D721Med (cell line): ENCODE data around the gene EPPIN.
"Not testable (repeated sequence)": the region's sequence is repeated elsewhere in the genome, so short reads cannot be mapped to it uniquely, and the experiment has no call there.

Experiments used
- DNase-seq: peaks from one replicate; pipeline ENCODE4 v3.0.0; 2011; ENCODE audit warnings: low spot score; ENCODE audit not compliant: insufficient read length
- FAIRE-seq: peaks from 2 replicates; lab custom pipeline; 2011; peaks lifted over from hg19 to GRCh38; lab: Jason Lieb, UNC
- CTCF ChIP-seq: IDR thresholded peaks from 2 replicates; pipeline ENCODE4 v1.5.1; 2012; ENCODE audit warnings: mild to moderate bottlenecking, control low read depth; ENCODE audit not compliant: insufficient read depth; ENCODE audit errors: missing control alignments

The EPPIN gene

DNA sequence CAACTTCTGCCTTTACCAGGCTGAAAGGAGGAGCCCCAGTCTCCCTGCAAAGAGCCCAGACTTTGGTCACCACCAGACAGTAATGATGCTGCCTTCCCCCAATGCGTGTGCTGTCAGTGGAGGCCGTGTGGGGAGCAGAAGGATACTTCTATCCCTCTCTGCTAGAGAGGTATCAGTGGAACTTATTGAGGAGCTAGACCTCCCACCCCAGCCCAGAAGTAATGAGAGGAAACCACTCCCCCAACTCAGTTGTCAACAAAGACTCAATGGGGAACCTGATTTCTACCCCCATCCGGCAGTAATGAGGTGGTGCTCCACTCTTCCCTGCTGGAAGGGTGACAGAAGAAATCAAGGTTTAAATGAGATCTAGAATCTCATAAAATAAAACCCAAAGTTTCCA lies 36.3 kb upstream of the EPPIN start:
- FAIRE-seq, result no peak

DNA sequence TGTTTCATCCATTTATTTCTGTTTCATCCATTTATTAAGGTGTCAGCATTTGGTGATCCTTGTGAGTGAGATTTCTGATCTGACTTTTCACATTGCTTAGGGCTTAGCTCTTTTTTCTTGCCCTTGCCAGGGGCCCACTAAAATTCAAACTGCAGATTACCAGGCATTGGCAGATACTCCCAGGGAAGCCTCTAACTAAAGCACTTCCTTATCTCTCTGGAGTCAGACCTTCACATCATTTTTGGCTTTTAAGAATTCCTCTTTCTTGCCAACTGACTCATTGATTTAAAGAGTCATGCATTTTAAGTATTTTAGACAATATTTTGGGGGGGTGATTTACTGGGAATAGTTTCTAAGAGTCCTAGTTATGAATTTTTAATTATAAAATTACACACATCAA lies 34.5 kb upstream of the EPPIN start:
- DNase-seq, result no peak
- TF ChIP-seq CTCF, result no peak
- FAIRE-seq, result no peak

More for the DNA sequence above, 36.3 kb upstream of the EPPIN start:
- TF ChIP-seq CTCF, result no peak
- no peak for DNase-seq

GRCh38 chr20:45579184-45579583 lies 32.0 kb upstream of the EPPIN start, which contains the start of gene WFDC8:
Gene WFDC8, minus strand, starts transcription at chr20:45579284. Its CDS starts 37 bp downstream, at chr20:45579247.
- no peak for DNase-seq
- no peak for FAIRE-seq
- no peak for TF ChIP-seq CTCF

- no peak for DNase-seq
- FAIRE-seq, result no peak
Measured at GRCh38 chr20:45578231-45578630, 31.0 kb upstream of the EPPIN start.

DNA sequence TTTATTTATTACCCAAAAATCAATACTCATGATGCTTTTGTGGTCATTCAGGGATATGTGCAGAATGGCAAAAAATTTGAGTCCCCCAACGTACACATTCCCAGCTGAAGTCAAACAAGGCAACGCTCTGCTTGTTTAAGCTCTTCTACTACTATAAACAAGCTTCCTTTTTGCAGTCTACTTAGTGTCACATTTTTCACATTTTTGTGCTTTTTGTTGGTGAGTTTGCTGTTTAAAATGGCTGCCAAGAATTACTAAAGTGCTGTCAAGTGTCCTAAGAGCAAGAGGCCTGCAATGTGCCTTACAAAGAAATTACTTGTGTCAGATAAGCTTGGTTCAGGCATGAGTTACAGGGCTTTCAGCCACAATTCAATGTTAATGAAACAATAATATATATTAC lies 29.8 kb upstream of the EPPIN start:
- DNase-seq, result no peak
- no peak for TF ChIP-seq CTCF
- no peak for FAIRE-seq

More at GRCh38 chr20:45578231-45578630, 31.0 kb upstream of the EPPIN start:
- no peak for TF ChIP-seq CTCF

GRCh38 chr20:45575931-45576330 lies 28.7 kb upstream of the EPPIN start:
- DNase-seq (no peak), FAIRE-seq (no peak)
- TF ChIP-seq CTCF, result no peak

DNA sequence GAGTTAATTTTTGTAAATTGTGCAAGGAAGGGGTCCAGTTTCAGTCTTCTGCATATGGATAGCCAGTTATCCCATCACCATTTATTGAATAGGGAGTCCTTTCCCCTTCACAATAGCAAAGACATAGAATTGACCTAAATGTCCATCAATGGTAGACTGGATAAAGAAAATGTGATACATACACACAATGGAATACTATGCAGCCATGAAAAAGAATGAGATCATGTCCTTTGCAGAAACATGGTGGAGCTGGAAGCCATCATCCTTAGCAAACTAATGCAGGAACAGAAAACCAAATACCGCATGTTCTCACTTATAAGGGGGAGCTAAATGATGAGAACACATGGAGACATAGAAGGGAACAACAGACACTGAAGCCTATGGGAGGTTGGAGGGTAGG lies 22.4 kb upstream of the EPPIN start:
- not testable (repeated sequence) for FAIRE-seq, DNase-seq

DNA sequence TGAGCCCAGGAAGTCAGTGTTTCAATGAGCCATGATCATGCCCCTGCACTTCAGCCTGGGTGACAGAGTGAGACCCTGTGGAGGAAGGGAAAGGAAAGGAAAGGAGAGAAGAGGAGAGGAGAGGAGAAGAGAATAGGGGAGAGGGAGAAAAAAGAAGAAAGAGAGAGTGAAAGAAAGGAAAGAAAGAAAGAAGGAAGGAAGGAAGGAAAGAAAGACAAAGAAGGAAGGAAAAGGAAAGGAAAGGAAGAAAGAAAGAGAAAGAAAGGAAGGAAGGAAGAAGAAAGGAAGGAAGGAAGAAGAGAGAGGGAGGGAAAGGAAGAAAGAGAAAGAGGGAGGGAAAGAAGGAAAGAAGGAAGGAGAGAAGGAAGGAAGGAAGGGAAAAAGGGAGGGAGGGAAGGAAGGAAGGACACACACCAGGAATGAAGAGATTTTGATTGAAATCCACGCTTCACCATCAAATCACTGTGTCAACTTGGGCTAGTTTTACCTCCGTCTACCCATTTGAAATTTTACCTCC lies 17.6 kb upstream of the EPPIN start:
- DNase-seq (no peak), FAIRE-seq (no peak)
- no peak for TF ChIP-seq CTCF
